Measurements from ENCODE around the gene NCOA3. TPM values are rescaled to one million over a fixed set of nuclear protein-coding genes. Genes with fewer than 3 reads are reported as not detected.

The NCOA3 gene
- total and polyA plus RNA-seq, 12 donors = 8.0 to 30.2 (median 21.4) TPM

DNA sequence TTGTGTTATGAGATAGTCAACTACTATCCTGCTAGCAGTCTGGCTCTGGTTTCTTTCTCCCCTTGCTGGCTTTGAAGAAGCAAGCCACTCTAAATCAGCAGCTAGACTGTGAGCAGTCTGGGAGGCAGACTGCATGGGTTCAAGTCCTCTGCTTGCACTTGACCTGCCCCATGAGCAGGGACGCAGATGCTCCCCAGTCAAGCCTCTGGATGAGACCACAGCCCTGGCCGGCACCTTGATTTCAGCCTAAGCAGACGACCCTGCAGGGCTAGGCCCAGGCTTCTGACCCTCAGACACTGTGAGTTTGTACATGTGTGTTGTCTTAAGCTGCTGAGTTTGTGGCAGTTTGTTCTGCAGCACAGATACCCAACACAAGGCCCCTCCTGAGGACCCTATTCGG lies 177.8 kb downstream of the NCOA3 start:
- 98 to 99% methylated on average over 4 of the region's 4 CpGs for WGBS, 2 donors
- intact Hi-C loops (cut with DNase I) = loop anchor here in 7 of 10 donors (2.0 to 10.0 kb wide), 4 partner anchors 105 to 943 kb away; partner anchors contain the start of gene SULF2 (in 3 of the 7)
- DNase-seq (no peak), ATAC-seq (no peak)
- Histone ChIP-seq H3K4me1 (peaks cover 9 to 36% (median 20%) of the 10 kb centered on the region in 9 donors), H3K27ac (no peak overlapping the region), H3K9me3 (peaks cover 0 to 3% (median 0%) of the 10 kb centered on the region in 11 donors), H3K36me3 (peaks cover 0 to 57% (median 4%) of the 10 kb centered on the region in 9 donors), H3K4me3 (no peak overlapping the region), H3K27me3 (no peaks in the 10 kb centered on the region)
- TF ChIP-seq, protein P1, sequence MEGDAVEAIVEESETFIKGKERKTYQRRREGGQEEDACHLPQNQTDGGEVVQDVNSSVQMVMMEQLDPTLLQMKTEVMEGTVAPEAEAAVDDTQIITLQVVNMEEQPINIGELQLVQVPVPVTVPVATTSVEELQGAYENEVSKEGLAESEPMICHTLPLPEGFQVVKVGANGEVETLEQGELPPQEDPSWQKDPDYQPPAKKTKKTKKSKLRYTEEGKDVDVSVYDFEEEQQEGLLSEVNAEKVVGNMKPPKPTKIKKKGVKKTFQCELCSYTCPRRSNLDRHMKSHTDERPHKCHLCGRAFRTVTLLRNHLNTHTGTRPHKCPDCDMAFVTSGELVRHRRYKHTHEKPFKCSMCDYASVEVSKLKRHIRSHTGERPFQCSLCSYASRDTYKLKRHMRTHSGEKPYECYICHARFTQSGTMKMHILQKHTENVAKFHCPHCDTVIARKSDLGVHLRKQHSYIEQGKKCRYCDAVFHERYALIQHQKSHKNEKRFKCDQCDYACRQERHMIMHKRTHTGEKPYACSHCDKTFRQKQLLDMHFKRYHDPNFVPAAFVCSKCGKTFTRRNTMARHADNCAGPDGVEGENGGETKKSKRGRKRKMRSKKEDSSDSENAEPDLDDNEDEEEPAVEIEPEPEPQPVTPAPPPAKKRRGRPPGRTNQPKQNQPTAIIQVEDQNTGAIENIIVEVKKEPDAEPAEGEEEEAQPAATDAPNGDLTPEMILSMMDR (IDR thresholded peaks at IDR 0.05) = no peak

DNA sequence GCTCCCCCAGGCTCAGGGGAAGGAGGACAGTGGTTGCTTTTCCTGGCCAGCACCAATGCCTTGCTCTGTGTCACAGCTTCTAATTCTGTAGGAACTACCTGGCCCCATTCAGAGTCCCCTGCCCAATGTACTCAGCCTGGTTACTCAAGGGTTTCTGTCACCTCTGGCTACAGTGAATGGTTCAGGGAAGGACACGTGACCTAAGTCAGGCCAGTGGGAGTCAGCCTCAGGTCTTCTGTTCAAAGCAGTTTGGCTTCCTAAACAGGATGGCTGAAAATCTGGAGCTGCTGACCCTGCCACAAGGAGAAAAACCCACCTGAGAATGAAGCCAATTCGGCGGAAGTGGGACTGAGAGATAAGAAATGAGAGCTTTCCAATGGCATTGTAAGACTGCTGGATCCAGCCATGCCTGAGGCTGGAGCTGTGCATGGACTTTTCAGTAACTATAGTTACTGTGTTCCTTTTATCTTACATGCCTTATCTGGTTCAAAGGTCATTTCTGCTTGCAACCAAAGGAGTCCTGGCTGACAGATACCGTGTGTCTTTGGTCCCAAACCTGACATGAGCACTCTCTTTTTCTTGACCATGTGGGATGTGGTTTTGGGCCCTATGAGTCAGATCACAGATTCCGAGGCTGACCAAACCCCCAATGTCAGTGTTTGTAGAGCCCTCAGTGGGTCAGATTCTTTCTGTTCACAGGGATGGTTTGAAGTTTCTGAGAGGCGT lies 179.3 kb downstream of the NCOA3 start:
- WGBS, 2 donors = 90 to 91% methylated on average over 6 of the region's 6 CpGs
- DNase-seq (no peak), ATAC-seq (no peak)
- Histone ChIP-seq H3K4me3 (no peak overlapping the region), H3K9me3 (peaks cover 0 to 3% (median 0%) of the 10 kb centered on the region in 11 donors), H3K36me3 (peaks cover 0 to 48% (median 0%) of the 10 kb centered on the region in 9 donors), H3K27ac (peak overlapping the region in 1 of 10 donors; percentile 79), H3K27me3 (no peaks in the 10 kb centered on the region), H3K4me1 (peaks cover 9 to 36% (median 20%) of the 10 kb centered on the region in 9 donors)
- TF ChIP-seq, protein P1 (IDR thresholded peaks at IDR 0.05) = no peak
- intact Hi-C loops (cut with DNase I) = loop anchor here in 5 of 10 donors (5.0 to 10.0 kb wide), 4 partner anchors 101 to 614 kb away; partner anchors contain the start of gene SULF2 (in 3 of the 5)

DNA sequence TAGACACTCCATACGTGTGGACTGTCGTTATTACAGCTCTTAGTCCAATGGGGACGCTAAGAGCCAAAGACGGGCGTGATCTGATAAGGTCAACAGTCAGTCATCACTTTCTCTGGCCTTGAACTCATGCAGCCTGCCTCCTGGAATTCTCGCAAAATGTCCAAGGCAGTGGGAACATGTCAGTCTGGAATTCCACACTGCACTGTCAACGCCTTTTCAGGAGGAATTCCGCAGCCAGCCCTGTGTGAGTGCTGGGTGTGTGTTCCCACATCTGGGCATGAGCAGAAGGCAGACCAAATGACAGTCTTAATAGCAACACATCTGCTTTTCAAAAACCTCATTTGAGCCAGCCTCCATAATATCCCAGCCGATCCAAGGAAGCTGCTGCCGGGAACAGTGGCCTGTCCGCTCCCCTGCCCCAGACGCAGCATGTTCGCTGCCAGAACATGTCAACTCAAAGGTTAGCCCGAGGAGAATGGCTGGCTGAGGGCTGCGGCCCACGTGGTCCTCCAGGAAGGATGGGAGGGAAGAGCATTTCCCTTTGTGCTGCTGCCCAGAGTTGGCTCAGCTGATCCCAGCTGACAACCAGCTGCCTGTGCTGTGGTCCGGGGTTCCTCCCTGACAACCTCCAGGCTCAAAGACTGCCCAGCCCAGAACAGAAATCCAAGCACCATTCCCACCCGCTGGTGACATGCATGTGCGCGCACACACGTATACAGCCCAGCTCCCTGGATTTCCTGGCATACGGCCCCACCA lies 180.5 kb downstream of the NCOA3 start:
- intact Hi-C loops (cut with DNase I) = loop anchor here in 6 of 10 donors (1.0 to 10.0 kb wide), 5 partner anchors 23 to 613 kb away; partner anchors contain the start of gene SULF2 (in 3 of the 6)
- Histone ChIP-seq H3K27me3 (no peaks in the 10 kb centered on the region), H3K27ac (peak overlapping the region in 8 of 10 donors; percentile 10 to 79 (median 61)), H3K9me3 (peaks cover 0 to 3% (median 0%) of the 10 kb centered on the region in 11 donors), H3K36me3 (peaks cover 0 to 47% (median 0%) of the 10 kb centered on the region in 9 donors), H3K4me3 (no peak overlapping the region), H3K4me1 (peaks cover 9 to 36% (median 20%) of the 10 kb centered on the region in 9 donors)
- ATAC-seq = peak; percentile 87 to 94 (median 91)
- TF ChIP-seq, protein P1 (IDR thresholded peaks at IDR 0.05) = no peak
- DNase-seq = peak; percentile 76 to 80
- 19 to 23% methylated on average over 22 of the region's 22 CpGs for WGBS, 2 donors

DNA sequence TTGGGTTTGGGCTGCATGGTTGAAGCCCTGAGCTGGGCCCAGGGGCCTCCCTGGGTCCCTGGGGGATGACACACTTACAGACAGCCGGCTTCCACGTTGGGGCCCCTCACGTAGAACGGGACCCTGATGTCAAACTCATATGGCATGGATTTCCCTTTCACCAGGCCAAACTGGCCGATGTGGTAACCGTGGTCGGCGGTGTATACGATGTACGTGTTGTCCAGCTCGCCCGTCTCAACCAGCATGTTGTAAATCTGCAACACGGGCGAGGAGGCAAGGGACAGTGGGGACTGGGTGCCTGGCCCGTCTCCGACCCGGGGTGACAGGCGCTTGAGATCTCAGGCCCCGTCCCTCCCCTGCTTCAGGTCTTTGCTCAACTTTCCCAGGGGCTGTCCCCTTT lies 181.2 kb downstream of the NCOA3 start:
- intact Hi-C loops (cut with DNase I) = loop anchor here in 6 of 10 donors (1.0 to 10.0 kb wide), 5 partner anchors 22 to 612 kb away; partner anchors contain the start of gene SULF2 (in 3 of the 6)
- 84 to 90% methylated on average over 19 of the region's 19 CpGs for WGBS, 2 donors
- Histone ChIP-seq H3K4me3 (no peak overlapping the region), H3K9me3 (peaks cover 0 to 3% (median 0%) of the 10 kb centered on the region in 11 donors), H3K4me1 (peaks cover 9 to 34% (median 20%) of the 10 kb centered on the region in 9 donors), H3K36me3 (peaks cover 0 to 47% (median 0%) of the 10 kb centered on the region in 9 donors), H3K27me3 (no peaks in the 10 kb centered on the region), H3K27ac (peak overlapping the region in 6 of 10 donors; percentile 22 to 79 (median 62))
- TF ChIP-seq, protein P1 (IDR thresholded peaks at IDR 0.05) = no peak
- DNase-seq (no peak), ATAC-seq (peak in 1 of 8 donors; percentile 6)
